Stimulated activated CD8-positive, alpha-beta memory T cell treated with anti-CD3 and anti-CD28 coated beads, Interleukin-2, amount 100 ng/mL, for 48 hours (primary cell): ENCODE measurements around the gene BDP1.
"Not testable (repeated sequence)": the region's sequence is repeated elsewhere in the genome, so short reads cannot be mapped to it uniquely, and the experiment has no call there.

Experiments used
- DNase-seq, 2 donors: peaks; one replicate each; pipeline ENCODE4 v3.0.0-alpha.2; 2020; ENCODE audit warnings: low read depth in 2 of 2

The BDP1 gene

GRCh38 chr5:71455427-71456361 lies at the start of gene BDP1:
BDP1 (plus strand) TSS chr5:71455651; CDS start chr5:71455878, 227 bp downstream.
- peak; percentile 89 to 99 for DNase-seq

GRCh38 chr5:71410088-71410487 lies 45.4 kb upstream of the BDP1 start:
- not testable (repeated sequence) for DNase-seq

GRCh38 chr5:71415626-71416025 lies 39.8 kb upstream of the BDP1 start:
- not testable (repeated sequence) for DNase-seq

GRCh38 chr5:71418026-71418425 lies 37.4 kb upstream of the BDP1 start:
- not testable (repeated sequence) for DNase-seq

GRCh38 chr5:71421278-71421677 lies 34.2 kb upstream of the BDP1 start:
- DNase-seq = not testable (repeated sequence)

GRCh38 chr5:71423896-71424295 lies 31.6 kb upstream of the BDP1 start:
- not testable (repeated sequence) for DNase-seq

- not testable (repeated sequence) for DNase-seq
Observed at GRCh38 chr5:71426686-71427474, 28.6 kb upstream of the BDP1 start.

- not testable (repeated sequence) for DNase-seq
Observed at GRCh38 chr5:71432410-71432809, 23.0 kb upstream of the BDP1 start.

GRCh38 chr5:71434825-71435224 lies 20.6 kb upstream of the BDP1 start:
- not testable (repeated sequence) for DNase-seq

GRCh38 chr5:71441564-71441963 lies 13.9 kb upstream of the BDP1 start:
- not testable (repeated sequence) for DNase-seq

GRCh38 chr5:71443891-71444290 lies 11.6 kb upstream of the BDP1 start:
- DNase-seq = not testable (repeated sequence)

GRCh38 chr5:71445015-71445414 lies 10.4 kb upstream of the BDP1 start:
- DNase-seq = not testable (repeated sequence)

GRCh38 chr5:71445523-71446152 lies 9.8 kb upstream of the BDP1 start:
- not testable (repeated sequence) for DNase-seq

- DNase-seq = not testable (repeated sequence)
Observed at GRCh38 chr5:71446540-71447216, 8.8 kb upstream of the BDP1 start.

GRCh38 chr5:71447218-71447808 lies 8.1 kb upstream of the BDP1 start:
- peak; percentile 17 to 26 for DNase-seq

GRCh38 chr5:71452876-71453275 lies 2.6 kb upstream of the BDP1 start:
- DNase-seq = no peak

- DNase-seq = no peak
Observed at GRCh38 chr5:71454913-71455312, 538 bp upstream of the BDP1 start.

GRCh38 chr5:71456362-71456743 lies 902 bp downstream of the BDP1 start:
- no peak for DNase-seq

- DNase-seq = no peak
Observed at GRCh38 chr5:71457106-71457505, 1.7 kb downstream of the BDP1 start.

GRCh38 chr5:71460693-71461092 lies 5.2 kb downstream of the BDP1 start:
- no peak for DNase-seq

- DNase-seq = no peak
Observed at GRCh38 chr5:71461360-71461759, 5.9 kb downstream of the BDP1 start.
